Astrocyte of the cerebellum (primary cell): ENCODE results near the gene CCDC78.

Experiments
- DNase-seq: peaks from one replicate; pipeline ENCODE4 v3.0.0-alpha.2; 2011; ENCODE audit warnings: low read depth
- H3K4me3 ChIP-seq: 2 replicates; pipeline ENCODE4 v1.5.1; 2011; ENCODE audit warnings: mild to moderate bottlenecking, low read depth, low read length, moderate library complexity
- in situ Hi-C: cut with HindIII; loops from 2 replicates; pipeline ENCODE4 v1.10.0; 2017; ENCODE audit warnings: low sequenced_read_pairs
- TF ChIP-seq, protein P1 (sequence below): IDR thresholded peaks from 2 replicates; pipeline ENCODE4 v1.5.1; 2012; ENCODE audit warnings: low read length, low read depth, moderate library complexity, mild to moderate bottlenecking; ENCODE audit errors: missing control alignments

The CCDC78 gene

DNA sequence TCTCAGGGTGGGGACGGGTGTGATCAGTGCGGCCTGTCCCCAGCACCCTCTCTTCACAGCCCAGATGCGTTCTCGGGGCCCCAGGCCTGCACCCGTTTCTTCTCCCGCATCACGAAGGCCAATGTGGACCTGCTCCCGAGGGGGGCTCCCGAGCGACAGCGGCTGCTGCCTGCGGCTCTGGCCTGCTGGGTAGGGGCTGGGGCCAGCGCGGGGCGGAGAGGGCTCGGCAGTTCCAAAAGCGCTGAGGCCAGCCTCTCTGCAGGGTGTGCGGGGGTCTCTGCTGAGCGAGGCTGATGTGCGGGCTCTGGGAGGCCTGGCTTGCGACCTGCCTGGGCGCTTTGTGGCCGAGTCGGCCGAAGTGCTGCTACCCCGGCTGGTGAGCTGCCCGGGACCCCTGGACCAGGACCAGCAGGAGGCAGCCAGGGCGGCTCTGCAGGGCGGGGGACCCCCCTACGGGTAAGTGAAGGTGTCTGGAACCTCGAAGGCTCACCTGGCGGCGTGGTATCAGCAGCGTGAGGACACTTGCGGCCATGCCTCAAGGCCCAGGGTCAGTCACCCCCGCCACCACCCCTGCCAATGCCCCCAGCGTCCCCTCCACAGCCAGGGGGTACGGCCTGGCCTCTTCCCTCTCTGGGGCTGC is 38.7 kb upstream of the CCDC78 start:
- no peak overlapping the region for H3K4me3 ChIP-seq
- DNase-seq = no peak
- TF ChIP-seq, protein P1, sequence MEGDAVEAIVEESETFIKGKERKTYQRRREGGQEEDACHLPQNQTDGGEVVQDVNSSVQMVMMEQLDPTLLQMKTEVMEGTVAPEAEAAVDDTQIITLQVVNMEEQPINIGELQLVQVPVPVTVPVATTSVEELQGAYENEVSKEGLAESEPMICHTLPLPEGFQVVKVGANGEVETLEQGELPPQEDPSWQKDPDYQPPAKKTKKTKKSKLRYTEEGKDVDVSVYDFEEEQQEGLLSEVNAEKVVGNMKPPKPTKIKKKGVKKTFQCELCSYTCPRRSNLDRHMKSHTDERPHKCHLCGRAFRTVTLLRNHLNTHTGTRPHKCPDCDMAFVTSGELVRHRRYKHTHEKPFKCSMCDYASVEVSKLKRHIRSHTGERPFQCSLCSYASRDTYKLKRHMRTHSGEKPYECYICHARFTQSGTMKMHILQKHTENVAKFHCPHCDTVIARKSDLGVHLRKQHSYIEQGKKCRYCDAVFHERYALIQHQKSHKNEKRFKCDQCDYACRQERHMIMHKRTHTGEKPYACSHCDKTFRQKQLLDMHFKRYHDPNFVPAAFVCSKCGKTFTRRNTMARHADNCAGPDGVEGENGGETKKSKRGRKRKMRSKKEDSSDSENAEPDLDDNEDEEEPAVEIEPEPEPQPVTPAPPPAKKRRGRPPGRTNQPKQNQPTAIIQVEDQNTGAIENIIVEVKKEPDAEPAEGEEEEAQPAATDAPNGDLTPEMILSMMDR = no peak
- in situ Hi-C loops = no loop called here

- TF ChIP-seq, protein P1 = no peak
- no peak overlapping the region for H3K4me3 ChIP-seq
- in situ Hi-C loops = no loop called here
- no peak for DNase-seq
These were observed 38.0 kb upstream of the CCDC78 start for GRCh38 chr16:764184-764750.

DNA sequence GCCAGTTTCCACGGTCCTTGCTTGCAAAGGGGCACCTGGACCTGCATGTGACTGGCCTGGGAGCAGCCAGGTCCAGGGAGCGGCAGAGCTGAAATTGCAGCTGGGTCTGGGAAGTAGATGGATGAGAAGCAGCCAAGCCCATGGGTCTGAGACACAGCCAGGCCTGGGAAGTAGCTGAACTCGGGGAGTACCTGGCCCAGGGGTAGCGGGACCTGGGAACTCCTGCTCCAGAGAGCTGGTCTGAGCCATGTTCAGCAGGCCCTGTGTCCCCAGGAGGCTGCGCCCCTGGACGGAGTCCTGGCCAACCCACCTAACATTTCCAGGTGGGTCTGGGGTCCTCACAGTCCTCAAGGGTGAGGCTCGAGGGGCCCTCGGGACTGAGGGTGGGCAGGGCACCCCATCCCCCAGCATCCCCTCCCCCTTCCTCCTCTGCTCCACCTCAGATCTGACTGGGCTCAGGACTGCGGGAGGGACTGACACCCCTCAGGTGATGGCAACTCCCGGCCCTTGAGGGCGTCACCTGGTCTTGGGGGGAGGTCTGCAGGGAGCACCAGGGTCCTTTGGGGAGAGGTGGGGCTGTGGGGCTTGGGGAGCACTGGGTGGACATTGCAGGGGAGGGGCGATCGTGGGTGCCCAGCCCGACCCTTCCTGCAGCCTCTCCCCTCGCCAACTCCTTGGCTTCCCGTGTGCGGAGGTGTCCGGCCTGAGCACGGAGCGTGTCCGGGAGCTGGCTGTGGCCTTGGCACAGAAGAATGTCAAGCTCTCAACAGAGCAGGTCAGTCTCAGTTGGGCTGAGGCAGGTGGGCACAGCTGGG is 37.3 kb upstream of the CCDC78 start:
- in situ Hi-C loops = no loop called here
- DNase-seq = no peak
- no peak overlapping the region for H3K4me3 ChIP-seq
- TF ChIP-seq, protein P1 = no peak

DNA sequence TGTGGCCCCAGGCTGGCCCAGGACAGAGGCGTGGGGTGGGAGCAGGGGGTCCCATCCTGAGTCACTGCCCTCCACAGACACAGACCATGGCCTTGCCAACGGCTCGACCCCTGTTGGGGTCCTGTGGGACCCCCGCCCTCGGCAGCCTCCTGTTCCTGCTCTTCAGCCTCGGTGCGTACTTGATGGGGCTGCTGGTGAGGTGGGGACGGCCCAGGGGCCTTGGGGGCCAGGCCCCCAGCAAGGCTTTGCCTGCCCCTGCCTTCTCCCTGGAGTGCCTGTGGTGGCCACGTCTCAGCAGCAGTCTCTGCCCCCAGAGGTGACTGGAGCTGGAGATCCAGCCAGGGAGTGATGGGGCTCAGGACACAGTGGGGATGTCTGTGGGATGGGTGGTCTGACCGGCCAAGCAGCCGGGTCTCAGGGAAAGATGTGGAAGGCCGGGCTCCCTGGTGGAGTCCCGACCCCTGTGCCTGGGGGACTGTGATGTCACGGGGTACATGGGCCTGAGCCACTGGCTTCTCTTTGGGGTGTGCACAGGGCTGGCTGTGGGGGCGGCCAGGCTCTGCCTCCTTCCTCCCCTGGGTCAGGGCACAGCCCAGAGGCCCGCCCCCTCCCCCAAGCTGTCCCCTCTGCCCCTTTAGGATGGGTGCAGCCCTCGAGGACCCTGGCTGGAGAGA is 36.5 kb upstream of the CCDC78 start:
- TF ChIP-seq, protein P1 = no peak
- in situ Hi-C loops = no loop called here
- no peak overlapping the region for H3K4me3 ChIP-seq
- DNase-seq = no peak

GRCh38 chr16:761625-762513 is 35.6 kb upstream of the CCDC78 start:
- no peak for DNase-seq
- TF ChIP-seq, protein P1 = no peak
- H3K4me3 ChIP-seq = no peak overlapping the region
- in situ Hi-C loops = no loop called here
